K562 (cell line): Measurements from ENCODE around the gene RTN4. TPM values are rescaled to one million over a fixed set of nuclear protein-coding genes. Genes with fewer than 3 reads are reported as not detected.

Experiments
- ARID4B ChIP-seq: sonication (generic); formaldehyde crosslinking; IDR thresholded peaks from 2 replicates; pipeline ENCODE4 v1.8.0; 2022; ENCODE audit warnings: mild to moderate bottlenecking, missing genetic modification reagents
- CBFA2T2 ChIP-seq: fragments of 450-650 bp; conservative IDR thresholded peaks from 2 replicates; pipeline ENCODE4 v1.6.1; 2017; ENCODE audit warnings: mild to moderate bottlenecking
- CBFA2T3 ChIP-seq: fragments of 450-650 bp; IDR thresholded peaks from 2 replicates; pipeline ENCODE4 v1.6.1; 2017
- CREM ChIP-seq: IDR thresholded peaks from 2 replicates; pipeline ENCODE4 v1.6.1; 2014; ENCODE audit warnings: antibody characterized with exemption, low read depth
- CTBP1 ChIP-seq: fragments of 450-650 bp; IDR thresholded peaks from 2 replicates; pipeline ENCODE4 v1.6.1; 2016; ENCODE audit warnings: borderline replicate concordance
- GATAD2A ChIP-seq: fragments of 450-650 bp; IDR thresholded peaks from 2 replicates; pipeline ENCODE4 v1.6.1; 2017
- IRF1 ChIP-seq: sonication (generic); formaldehyde crosslinking; IDR thresholded peaks from 2 replicates; pipeline ENCODE4 v1.8.0; 2022; ENCODE audit warnings: missing genetic modification reagents, mild to moderate bottlenecking, borderline replicate concordance
- LEF1 ChIP-seq: fragments of 450-650 bp; IDR thresholded peaks from 2 replicates; pipeline ENCODE4 v1.6.1; 2016; ENCODE audit warnings: mild to moderate bottlenecking
- MEIS2 ChIP-seq: fragments of 450-650 bp; IDR thresholded peaks from 2 replicates; pipeline ENCODE4 v1.6.1; 2014; ENCODE audit warnings: mild to moderate bottlenecking; ENCODE audit not compliant: partially characterized antibody
- VEZF1 ChIP-seq: fragments of 200-800 bp; sonication (Bioruptor generic); IDR thresholded peaks from 2 replicates; pipeline ENCODE4 v1.6.1; 2017; ENCODE audit warnings: missing genetic modification characterization, missing compliant biosample characterization
- ZC3H11A ChIP-seq: IDR thresholded peaks from 2 replicates; pipeline ENCODE4 v1.6.1; 2012; ENCODE audit warnings: low read depth, low read length, improper control_type of control experiment
- polyA plus RNA-seq, 8 experiments: library from polyadenylated mRNA; depleted of rRNA in 4 of 8; stranded (reverse) in 5 of 8; unstranded in 3 of 8; fragments of >200 nt; fragmentation: Nextera tagmentation in 2 of 8; fragmentation: Illumina TruSeq in 1 of 8; extraction: Ambion mirVana in 2 of 8; extraction: Trizol in 1 of 8; gene quantifications; 2 replicates each; pipeline versions ENCODE4 v1.2.1 to v1.2.3, GENCODE V29; 2011 to 2014; ENCODE audit warnings: inconsistent platforms in 1 of 8, missing spikeins in 1 of 8
- total RNA-seq, 7 experiments: library from RNA; depleted of rRNA in 6 of 7; stranded (reverse); fragments of >200 nt in 6 of 7; fragmentation: Illumina TruSeq in 2 of 7; extraction: Trizol in 2 of 7; gene quantifications; 2 replicates each; pipeline versions ENCODE4 v1.2.1 to v1.2.3, GENCODE V29; 2011 to 2021; ENCODE audit warnings: low replicate concordance in 1 of 7

Gene RTN4
- total and polyA plus RNA-seq, 9 of the 15 experiments (the other 6 are each of a cell fraction or from before 2014, with no cell fraction given) = 73.0 to 248 (median 116) TPM

GRCh38 chr2:54954705-54955357 lies 95.4 kb downstream of the RTN4 start (continued):
- no peak for TF ChIP-seq VEZF1 (CRISPR knock-in tag)
- TF ChIP-seq MEIS2 = peak; percentile 48
- TF ChIP-seq CBFA2T3 = peak; percentile 38; the same call in 1 of the 2 replicates
- TF ChIP-seq CREM = no peak
- TF ChIP-seq CTBP1 = no peak
- no peak for TF ChIP-seq ZC3H11A
- no peak for TF ChIP-seq ARID4B (CRISPR knock-in tag)
- peak; percentile 28; the same call in 1 of the 2 replicates for TF ChIP-seq CBFA2T2
- TF ChIP-seq LEF1 = no peak
- no peak for TF ChIP-seq IRF1 (CRISPR knock-in tag)
- TF ChIP-seq GATAD2A = no peak
